ENCODE results near the gene DNAAF1.

DNAAF1 gene

DNA sequence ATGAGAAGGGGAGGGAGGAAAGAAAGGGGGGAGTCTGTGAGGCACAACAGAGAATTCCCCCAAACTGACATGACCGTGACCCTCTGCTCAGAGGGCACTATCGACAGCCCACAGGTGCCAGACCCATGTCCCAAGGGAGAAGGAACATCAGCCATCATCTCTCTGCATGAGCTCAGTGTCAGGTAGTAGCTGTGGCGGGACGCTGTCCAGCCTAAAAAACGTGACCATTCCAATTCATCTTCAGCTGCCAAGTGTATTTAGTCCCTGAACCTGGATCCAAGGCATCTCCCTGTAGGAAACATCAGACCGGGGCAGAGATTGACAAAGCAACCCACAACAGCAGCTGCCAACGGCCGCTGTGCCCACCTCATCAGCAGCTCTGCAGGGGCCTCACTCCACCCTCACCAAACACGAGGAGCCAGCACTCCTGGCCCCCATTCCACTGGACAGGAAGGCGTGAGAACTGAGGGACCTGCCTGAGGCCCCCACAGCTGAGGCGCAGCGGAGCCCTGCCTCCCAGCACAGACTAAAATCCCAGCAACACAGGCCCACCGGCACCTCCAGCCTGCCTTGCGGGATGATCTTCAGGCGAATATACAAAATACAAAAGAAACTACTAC is 33.1 kb downstream of the DNAAF1 start:
- Histone ChIP-seq H2AFZ (no peak overlapping the region), H3K27me3 (ENCODE audit: control insufficient read depth, insufficient read depth, low read length) (no peaks in the 10 kb centered on the region), H3K9me3 (ENCODE audit: control insufficient read depth, low read length) (no peaks in the 10 kb centered on the region), H3K36me3 (ENCODE audit: control insufficient read depth, insufficient read depth, low read length) (no peaks in the 10 kb centered on the region), H3K4me1 (peaks cover 6% of the 10 kb centered on the region), H3K79me2 (no peaks in the 10 kb centered on the region), H3K4me3 (ENCODE audit: low read depth, low read length) (no peak overlapping the region), H3K9ac (no peak overlapping the region), H3K27ac (no peak overlapping the region), H3K4me2 (ENCODE audit: low read length) (no peak overlapping the region)
- TF ChIP-seq, protein P1, sequence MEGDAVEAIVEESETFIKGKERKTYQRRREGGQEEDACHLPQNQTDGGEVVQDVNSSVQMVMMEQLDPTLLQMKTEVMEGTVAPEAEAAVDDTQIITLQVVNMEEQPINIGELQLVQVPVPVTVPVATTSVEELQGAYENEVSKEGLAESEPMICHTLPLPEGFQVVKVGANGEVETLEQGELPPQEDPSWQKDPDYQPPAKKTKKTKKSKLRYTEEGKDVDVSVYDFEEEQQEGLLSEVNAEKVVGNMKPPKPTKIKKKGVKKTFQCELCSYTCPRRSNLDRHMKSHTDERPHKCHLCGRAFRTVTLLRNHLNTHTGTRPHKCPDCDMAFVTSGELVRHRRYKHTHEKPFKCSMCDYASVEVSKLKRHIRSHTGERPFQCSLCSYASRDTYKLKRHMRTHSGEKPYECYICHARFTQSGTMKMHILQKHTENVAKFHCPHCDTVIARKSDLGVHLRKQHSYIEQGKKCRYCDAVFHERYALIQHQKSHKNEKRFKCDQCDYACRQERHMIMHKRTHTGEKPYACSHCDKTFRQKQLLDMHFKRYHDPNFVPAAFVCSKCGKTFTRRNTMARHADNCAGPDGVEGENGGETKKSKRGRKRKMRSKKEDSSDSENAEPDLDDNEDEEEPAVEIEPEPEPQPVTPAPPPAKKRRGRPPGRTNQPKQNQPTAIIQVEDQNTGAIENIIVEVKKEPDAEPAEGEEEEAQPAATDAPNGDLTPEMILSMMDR (IDR thresholded peaks at IDR 0.05) = no peak

DNA sequence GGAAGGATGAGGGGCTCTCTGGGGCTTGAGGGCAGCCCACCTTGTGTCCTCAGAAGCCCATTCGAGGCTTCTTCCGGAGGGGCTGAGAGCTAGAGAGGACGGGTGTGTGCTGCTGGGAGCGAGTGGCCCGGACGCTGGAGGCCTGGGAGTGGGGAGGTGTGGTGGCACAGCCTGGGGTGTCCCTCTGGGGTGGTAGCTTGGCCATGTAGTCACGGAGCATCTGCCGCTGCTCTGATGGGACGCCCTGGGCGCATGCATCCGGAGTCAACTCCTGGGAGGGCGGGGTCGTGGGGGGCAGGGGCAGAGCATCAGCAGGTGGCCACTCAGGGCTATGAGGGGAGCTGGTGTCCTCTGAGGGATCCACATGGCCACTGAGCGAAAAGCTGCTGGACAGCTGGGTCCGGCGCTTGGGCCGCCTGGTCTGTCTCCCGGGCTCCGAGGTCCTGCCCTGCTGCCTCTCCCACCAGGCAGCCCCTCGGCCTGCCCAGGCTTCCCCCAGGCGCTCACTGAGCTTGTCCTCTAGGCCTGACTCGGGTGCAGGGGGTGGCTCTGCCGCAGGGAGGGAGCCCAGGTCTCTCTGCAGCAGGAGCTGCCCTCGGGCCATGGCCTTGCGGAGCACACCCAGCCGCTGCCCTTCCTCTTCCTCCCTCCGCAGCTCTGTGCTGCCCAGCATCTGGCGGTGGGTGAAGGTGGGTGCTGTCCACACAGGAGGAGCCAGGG is 33.9 kb downstream of the DNAAF1 start:
- Histone ChIP-seq H3K9me3 (ENCODE audit: control insufficient read depth, low read length) (no peaks in the 10 kb centered on the region), H3K27me3 (ENCODE audit: control insufficient read depth, insufficient read depth, low read length) (no peaks in the 10 kb centered on the region), H3K36me3 (ENCODE audit: control insufficient read depth, insufficient read depth, low read length) (no peaks in the 10 kb centered on the region), H3K9ac (no peak overlapping the region), H3K4me3 (ENCODE audit: low read depth, low read length) (no peak overlapping the region), H3K4me1 (peaks cover 6% of the 10 kb centered on the region), H3K27ac (no peak overlapping the region), H3K4me2 (ENCODE audit: low read length) (no peak overlapping the region), H2AFZ (no peak overlapping the region), H3K79me2 (no peaks in the 10 kb centered on the region)
- TF ChIP-seq, protein P1 (IDR thresholded peaks at IDR 0.05) = no peak

DNA sequence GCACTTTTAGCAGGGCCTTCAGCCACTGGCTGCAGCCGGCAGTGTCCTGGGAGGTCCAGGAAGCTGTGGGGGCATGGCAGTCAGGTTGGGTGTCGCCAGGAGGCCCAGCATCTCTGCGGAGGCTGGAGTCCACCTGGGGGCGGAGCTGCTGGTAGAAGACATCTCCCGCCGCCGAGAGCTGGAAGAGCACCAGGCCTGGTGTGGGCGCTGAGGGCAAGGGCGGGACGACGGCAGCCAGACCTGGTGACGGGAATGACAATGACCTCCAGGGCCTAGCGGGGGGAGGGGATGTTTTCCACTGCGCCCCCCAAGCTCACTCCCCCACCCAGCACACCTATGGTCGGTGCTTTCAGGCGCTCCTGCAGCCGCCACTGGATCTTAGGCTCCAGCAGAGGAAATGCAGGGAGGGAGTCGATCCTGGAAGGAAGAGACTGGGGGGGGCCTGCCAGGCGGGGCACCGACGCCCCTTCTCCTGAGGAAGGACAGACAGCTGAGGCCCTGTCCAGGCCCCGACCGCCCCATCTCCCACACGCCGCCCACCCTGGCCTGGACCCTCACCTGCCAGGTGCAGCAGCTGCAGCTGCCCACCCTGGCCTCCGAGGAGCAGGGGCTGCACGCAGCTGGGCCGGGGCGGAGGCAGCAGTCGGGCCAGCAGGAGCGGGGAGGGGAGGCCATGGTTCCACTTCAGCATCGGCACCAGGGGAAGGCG is 34.7 kb downstream of the DNAAF1 start:
- H3K4me1 ChIP-seq = peaks cover 6% of the 10 kb centered on the region
- H3K9me3 ChIP-seq (ENCODE audit: control insufficient read depth, low read length) = no peaks in the 10 kb centered on the region
- H3K27ac ChIP-seq = no peak overlapping the region
- H3K36me3 ChIP-seq (ENCODE audit: control insufficient read depth, insufficient read depth, low read length) = no peaks in the 10 kb centered on the region
- no peaks in the 10 kb centered on the region for H3K27me3 ChIP-seq (ENCODE audit: control insufficient read depth, insufficient read depth, low read length)
- H3K9ac ChIP-seq = no peak overlapping the region
- no peak overlapping the region for H3K4me2 ChIP-seq (ENCODE audit: low read length)
- H3K79me2 ChIP-seq = no peaks in the 10 kb centered on the region
- H2AFZ ChIP-seq = no peak overlapping the region
- TF ChIP-seq, protein P1 (IDR thresholded peaks at IDR 0.05) = no peak
- no peak overlapping the region for H3K4me3 ChIP-seq (ENCODE audit: low read depth, low read length)

DNA sequence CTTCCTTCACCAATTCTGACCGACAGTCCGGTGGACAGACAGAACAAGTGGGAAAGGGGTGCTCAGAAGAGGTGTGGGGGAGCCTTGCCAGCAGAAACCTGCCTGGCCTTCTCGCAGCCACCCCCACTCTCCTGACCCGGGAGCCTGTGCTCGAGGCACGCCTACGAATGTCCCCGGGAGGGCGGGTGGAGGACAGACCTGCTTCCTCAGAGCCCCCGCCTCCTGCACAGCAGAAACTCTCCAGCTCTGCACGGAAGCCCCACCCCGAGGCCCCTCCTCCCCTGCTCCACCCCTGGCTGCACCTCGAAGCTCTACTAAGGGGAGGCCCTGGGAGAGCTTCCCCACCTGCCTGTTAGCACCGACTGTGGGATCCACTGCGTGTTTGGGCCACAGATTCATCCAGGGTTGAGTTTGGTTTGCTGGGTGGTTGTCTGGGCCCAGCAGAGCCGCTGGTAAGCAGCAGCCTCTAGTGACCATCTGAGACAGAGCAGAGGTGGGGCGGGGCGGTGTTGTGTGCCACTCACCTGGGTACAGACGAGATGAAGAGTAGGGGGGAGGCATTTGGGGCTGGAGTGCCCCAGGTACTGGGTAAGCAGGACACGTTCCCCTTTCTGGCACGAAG is 35.5 kb downstream of the DNAAF1 start:
- H3K4me1 ChIP-seq = no peaks in the 10 kb centered on the region
- H2AFZ ChIP-seq = no peak overlapping the region
- H3K4me3 ChIP-seq (ENCODE audit: low read depth, low read length) = no peak overlapping the region
- H3K9me3 ChIP-seq (ENCODE audit: control insufficient read depth, low read length) = no peaks in the 10 kb centered on the region
- no peaks in the 10 kb centered on the region for H3K36me3 ChIP-seq (ENCODE audit: control insufficient read depth, insufficient read depth, low read length)
- no peak overlapping the region for H3K4me2 ChIP-seq (ENCODE audit: low read length)
- H3K27me3 ChIP-seq (ENCODE audit: control insufficient read depth, insufficient read depth, low read length) = no peaks in the 10 kb centered on the region
- no peak overlapping the region for H3K27ac ChIP-seq
- H3K79me2 ChIP-seq = no peaks in the 10 kb centered on the region
- no peak overlapping the region for H3K9ac ChIP-seq
- TF ChIP-seq, protein P1 (IDR thresholded peaks at IDR 0.05) = no peak
